HCT116 (cell line): ENCODE data around the gene ASNS.

Experiments
- CTCF ChIP-seq, 3 experiments: fragments of 200-600 bp in 1 of 3; sonication (generic) in 1 of 3; IDR thresholded peaks in 2 of 3; conservative IDR thresholded peaks in 1 of 3; 2 replicates each; pipeline ENCODE4 v1.5.1; 2012 to 2017; ENCODE audit warnings: low read depth in 2 of 3, low read length in 2 of 3, antibody characterized with exemption in 1 of 3, borderline replicate concordance in 1 of 3, control low read depth in 1 of 3, mild to moderate bottlenecking in 1 of 3, mixed read lengths in 1 of 3, mixed run types in 1 of 3, moderate library complexity in 1 of 3; ENCODE audit not compliant: insufficient read depth in 1 of 3
- POLR2A ChIP-seq: IDR thresholded peaks from 2 replicates; pipeline ENCODE4 v1.7.0; 2011; ENCODE audit warnings: borderline replicate concordance; ENCODE audit not compliant: insufficient read depth, insufficient read length; ENCODE audit errors: extremely low read depth
- POLR2AphosphoS5 ChIP-seq: IDR thresholded peaks from 2 replicates; pipeline ENCODE4 v1.6.1; 2011; ENCODE audit warnings: mild to moderate bottlenecking, low read depth, low read length, moderate library complexity

GRCh38 chr7:97835296-97836138 is 36.7 kb downstream of the ASNS start:
- TF ChIP-seq POLR2A (no peak), POLR2AphosphoS5 (no peak), CTCF (IDR thresholded peaks at IDR 0.05 in 2 of 3, conservative IDR thresholded peaks at IDR 0.05 in 1 of 3; ENCODE audit: borderline replicate concordance in 1 of 3, insufficient read depth in 1 of 3, low read depth in 2 of 3, low read length in 2 of 3) (peak; percentile 63 to 80 (median 69))
